ENCODE data around the gene RGS5.

DNA sequence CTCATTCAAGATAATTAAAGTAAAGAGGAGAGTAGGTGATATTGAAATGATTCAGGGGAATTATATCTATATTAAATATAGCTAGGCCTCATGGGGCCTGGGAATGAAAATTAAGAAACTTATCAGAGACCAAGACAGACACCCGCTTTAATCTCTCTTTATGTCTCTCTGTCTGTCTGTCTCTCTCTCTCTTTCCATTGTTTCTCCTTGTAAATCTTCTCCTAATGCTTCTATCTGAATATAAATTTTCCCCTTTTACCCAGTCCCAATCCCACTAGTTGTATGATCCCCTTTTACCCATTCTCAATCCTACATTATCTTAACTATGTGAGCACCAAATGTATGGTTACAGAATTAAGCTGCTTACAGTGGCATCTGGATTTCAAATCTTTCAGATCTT is 61.2 kb downstream of the RGS5 start:
- TF ChIP-seq, protein P1, sequence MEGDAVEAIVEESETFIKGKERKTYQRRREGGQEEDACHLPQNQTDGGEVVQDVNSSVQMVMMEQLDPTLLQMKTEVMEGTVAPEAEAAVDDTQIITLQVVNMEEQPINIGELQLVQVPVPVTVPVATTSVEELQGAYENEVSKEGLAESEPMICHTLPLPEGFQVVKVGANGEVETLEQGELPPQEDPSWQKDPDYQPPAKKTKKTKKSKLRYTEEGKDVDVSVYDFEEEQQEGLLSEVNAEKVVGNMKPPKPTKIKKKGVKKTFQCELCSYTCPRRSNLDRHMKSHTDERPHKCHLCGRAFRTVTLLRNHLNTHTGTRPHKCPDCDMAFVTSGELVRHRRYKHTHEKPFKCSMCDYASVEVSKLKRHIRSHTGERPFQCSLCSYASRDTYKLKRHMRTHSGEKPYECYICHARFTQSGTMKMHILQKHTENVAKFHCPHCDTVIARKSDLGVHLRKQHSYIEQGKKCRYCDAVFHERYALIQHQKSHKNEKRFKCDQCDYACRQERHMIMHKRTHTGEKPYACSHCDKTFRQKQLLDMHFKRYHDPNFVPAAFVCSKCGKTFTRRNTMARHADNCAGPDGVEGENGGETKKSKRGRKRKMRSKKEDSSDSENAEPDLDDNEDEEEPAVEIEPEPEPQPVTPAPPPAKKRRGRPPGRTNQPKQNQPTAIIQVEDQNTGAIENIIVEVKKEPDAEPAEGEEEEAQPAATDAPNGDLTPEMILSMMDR (IDR thresholded peaks at IDR 0.05) = no peak
- no peak for TF ChIP-seq EZH2 (IDR thresholded peaks at IDR 0.05; ENCODE audit: borderline replicate concordance, insufficient read depth, low read depth, low read length, poor library complexity, severe bottlenecking)

All from B cell (primary cell).